ENCODE measurements around the gene TXNL4A. TPM values are rescaled to one million over a fixed set of nuclear protein-coding genes. Genes with fewer than 3 reads are reported as not detected.

Gene TXNL4A
- polyA plus RNA-seq, 1 of the 3 experiments (the other 2 are of a cell fraction), result 158 TPM

- peaks cover 2 to 35% of the 10 kb centered on the region in 2 experiments for H3K36me3 ChIP-seq (replicated peaks in 1 of 2; ENCODE audit: control insufficient read depth in 1 of 2, insufficient read depth in 2 of 2, low read length in 1 of 2)
- WGBS (ENCODE audit: low lambda C conversion rate), result 93% methylated on average over 3 of the region's 3 CpGs
- peaks cover 3% of the 10 kb centered on the region for H3F3A ChIP-seq (replicated peaks; ENCODE audit: insufficient read depth)
- no peak overlapping the region for H3K4me3 ChIP-seq (ENCODE audit: low read depth in 2 of 2, low read length in 1 of 2)
- no peak for DNase-seq
- no peaks in the 10 kb centered on the region for H4K20me1 ChIP-seq (ENCODE audit: insufficient read depth)
- H3K27me3 ChIP-seq (ENCODE audit: insufficient read depth), result no peaks in the 10 kb centered on the region
- H3K4me1 ChIP-seq (ENCODE audit: control insufficient read depth in 1 of 2, insufficient read depth in 2 of 2, low read depth in 1 of 2, low read length in 1 of 2), result no peaks in the 10 kb centered on the region
- no peak overlapping the region for H3K4me2 ChIP-seq
- H2AFZ ChIP-seq (ENCODE audit: low read depth), result no peak overlapping the region
- no peak overlapping the region for H3K27ac ChIP-seq (ENCODE audit: low read depth in 2 of 2, low read length in 1 of 2)
- peaks cover 26% of the 10 kb centered on the region for H3K9me3 ChIP-seq
- no peaks in the 10 kb centered on the region for H3K9me2 ChIP-seq
- peaks cover 52% of the 10 kb centered on the region; the same call in 1 of the 2 replicates for H3K79me2 ChIP-seq (ENCODE audit: insufficient read depth)
- no peak overlapping the region for H3K9ac ChIP-seq
- TF ChIP-seq MXI1 (IDR thresholded peaks at IDR 0.05; ENCODE audit: low read depth, low read length) (no peak), EP300 (IDR thresholded peaks at IDR 0.05; ENCODE audit: borderline replicate concordance in 1 of 2, low read depth in 1 of 2, low read length in 1 of 2) (no peak), GABPA (IDR thresholded peaks at IDR 0.05; ENCODE audit: low read depth) (no peak), MAX (IDR thresholded peaks at IDR 0.05; ENCODE audit: low read depth) (no peak), ELF1 (IDR thresholded peaks at IDR 0.05) (no peak), CTCF (IDR thresholded peaks at IDR 0.05) (no peak), FOSL2 (IDR thresholded peaks at IDR 0.05; ENCODE audit: borderline replicate concordance, low read depth) (no peak), TCF12 (IDR thresholded peaks at IDR 0.05) (no peak), USF1 (IDR thresholded peaks at IDR 0.05; ENCODE audit: borderline replicate concordance, low read depth) (no peak), SIN3A (IDR thresholded peaks at IDR 0.05; ENCODE audit: borderline replicate concordance, low read depth, low read length) (no peak), REST (IDR thresholded peaks at IDR 0.05; ENCODE audit: low read depth, low read length) (no peak), NFIC (IDR thresholded peaks at IDR 0.05; ENCODE audit: borderline replicate concordance) (no peak), SMC3 (IDR thresholded peaks at IDR 0.05; ENCODE audit: low read depth, low read length) (no peak), TEAD4 (IDR thresholded peaks at IDR 0.05; ENCODE audit: borderline replicate concordance, insufficient read depth) (no peak), POLR2AphosphoS5 (IDR thresholded peaks at IDR 0.05; ENCODE audit: low read depth, low read length) (no peak), RXRA (IDR thresholded peaks at IDR 0.05; ENCODE audit: borderline replicate concordance, low read depth) (no peak), IRF3 (IDR thresholded peaks at IDR 0.05; ENCODE audit: low read depth, low read length) (no peak), TAF1 (IDR thresholded peaks at IDR 0.05; ENCODE audit: borderline replicate concordance, low read depth, low read length) (no peak), NRF1 (IDR thresholded peaks at IDR 0.05; ENCODE audit: low read depth, low read length) (no peak)
- ChIA-PET CTCF (no interaction called here), POLR2A (no interaction called here)
Measured at GRCh38 chr18:79935499-79935898, 52.9 kb downstream of the TXNL4A start.

Data from SK-N-SH (cell line).